Measurements from ENCODE around the gene ZC3HAV1.
A peak's percentile ranks its signal among the peaks of the same experiment; 100 is the strongest.
"Not testable (repeated sequence)": the region's sequence is repeated elsewhere in the genome, so short reads cannot be mapped to it uniquely, and the experiment has no call there.

ZC3HAV1 gene

DNA sequence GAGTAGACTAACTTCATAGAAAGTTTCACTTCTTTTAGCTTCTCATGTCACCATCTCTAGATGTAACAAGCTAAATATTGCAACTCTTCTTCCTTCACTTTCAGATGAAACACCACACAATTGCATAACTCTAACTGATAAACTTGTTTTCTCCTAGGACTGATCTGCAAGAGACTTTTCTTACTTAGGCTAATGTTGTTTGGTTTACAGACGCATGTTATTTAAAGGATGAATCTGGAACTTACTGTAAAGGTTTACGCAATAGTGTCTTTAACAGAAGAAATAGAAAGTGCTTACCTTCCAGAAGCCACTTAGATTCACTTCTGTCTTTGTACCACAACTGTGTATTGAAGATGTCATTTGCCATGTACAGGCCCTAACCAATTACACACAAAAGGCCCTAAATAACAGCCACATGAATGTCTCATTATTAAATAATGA is 22.1 kb upstream of the ZC3HAV1 start:
- in situ Hi-C loops (cut with MboI; ENCODE audit: low pct_unique_long_range_greater_than_20kb, low sequenced_read_pairs, unreplicated experiment), result no loop called here
- DNase-seq (ENCODE audit: low spot score), result peak; percentile 20
- TF ChIP-seq, protein P1, sequence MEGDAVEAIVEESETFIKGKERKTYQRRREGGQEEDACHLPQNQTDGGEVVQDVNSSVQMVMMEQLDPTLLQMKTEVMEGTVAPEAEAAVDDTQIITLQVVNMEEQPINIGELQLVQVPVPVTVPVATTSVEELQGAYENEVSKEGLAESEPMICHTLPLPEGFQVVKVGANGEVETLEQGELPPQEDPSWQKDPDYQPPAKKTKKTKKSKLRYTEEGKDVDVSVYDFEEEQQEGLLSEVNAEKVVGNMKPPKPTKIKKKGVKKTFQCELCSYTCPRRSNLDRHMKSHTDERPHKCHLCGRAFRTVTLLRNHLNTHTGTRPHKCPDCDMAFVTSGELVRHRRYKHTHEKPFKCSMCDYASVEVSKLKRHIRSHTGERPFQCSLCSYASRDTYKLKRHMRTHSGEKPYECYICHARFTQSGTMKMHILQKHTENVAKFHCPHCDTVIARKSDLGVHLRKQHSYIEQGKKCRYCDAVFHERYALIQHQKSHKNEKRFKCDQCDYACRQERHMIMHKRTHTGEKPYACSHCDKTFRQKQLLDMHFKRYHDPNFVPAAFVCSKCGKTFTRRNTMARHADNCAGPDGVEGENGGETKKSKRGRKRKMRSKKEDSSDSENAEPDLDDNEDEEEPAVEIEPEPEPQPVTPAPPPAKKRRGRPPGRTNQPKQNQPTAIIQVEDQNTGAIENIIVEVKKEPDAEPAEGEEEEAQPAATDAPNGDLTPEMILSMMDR (IDR thresholded peaks at IDR 0.05; ENCODE audit: extremely low read depth, insufficient read depth, missing control alignments), result no peak

DNA sequence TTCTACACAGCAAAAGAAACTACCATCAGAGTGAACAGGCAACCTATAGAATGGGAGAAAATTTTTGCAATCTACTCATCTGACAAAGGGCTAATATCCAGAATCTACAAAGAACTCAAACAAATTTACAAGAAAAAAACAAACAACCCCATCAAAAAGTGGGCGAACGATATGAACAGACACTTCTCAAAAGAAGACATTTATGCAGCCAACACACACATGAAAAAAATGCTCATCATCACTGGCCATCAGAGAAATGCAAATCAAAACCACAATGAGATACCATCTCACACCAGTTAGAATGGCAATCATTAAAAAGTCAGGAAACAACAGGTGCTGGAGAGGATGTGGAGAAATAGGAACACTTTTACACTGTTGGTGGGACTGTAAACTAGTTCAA is 20.3 kb upstream of the ZC3HAV1 start:
- DNase-seq (ENCODE audit: low spot score); in situ Hi-C loops (cut with MboI; ENCODE audit: low pct_unique_long_range_greater_than_20kb, low sequenced_read_pairs, unreplicated experiment): not testable (repeated sequence)

DNA sequence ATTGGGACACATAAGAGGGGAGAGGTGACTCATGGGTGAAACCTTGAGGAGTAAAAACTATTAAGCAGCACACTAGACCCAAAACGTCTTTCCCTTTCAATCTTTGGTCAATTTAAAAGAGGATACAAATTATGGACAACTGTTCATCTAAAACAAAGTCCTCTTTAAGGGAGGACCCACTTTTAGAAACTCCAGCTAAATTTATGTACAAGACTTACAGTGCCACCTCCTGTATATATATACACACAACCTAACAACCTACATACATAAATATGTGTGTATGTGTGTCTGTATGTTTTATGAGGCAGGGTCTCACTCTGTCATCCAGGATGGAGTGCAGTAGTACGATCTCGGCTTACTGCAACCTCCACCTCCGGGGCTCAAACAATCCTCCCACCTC is 18.1 kb upstream of the ZC3HAV1 start:
- in situ Hi-C loops (cut with MboI; ENCODE audit: low pct_unique_long_range_greater_than_20kb, low sequenced_read_pairs, unreplicated experiment), result no loop called here
- TF ChIP-seq, protein P1 (IDR thresholded peaks at IDR 0.05; ENCODE audit: extremely low read depth, insufficient read depth, missing control alignments), result no peak
- DNase-seq (ENCODE audit: low spot score), result no peak

- in situ Hi-C loops (cut with MboI; ENCODE audit: low pct_unique_long_range_greater_than_20kb, low sequenced_read_pairs, unreplicated experiment), result no loop called here
- no peak for DNase-seq (ENCODE audit: low spot score)
- TF ChIP-seq, protein P1 (IDR thresholded peaks at IDR 0.05; ENCODE audit: extremely low read depth, insufficient read depth, missing control alignments), result no peak
Observed at GRCh38 chr7:139125657-139126056, 16.1 kb upstream of the ZC3HAV1 start.

- DNase-seq (ENCODE audit: low spot score); in situ Hi-C loops (cut with MboI; ENCODE audit: low pct_unique_long_range_greater_than_20kb, low sequenced_read_pairs, unreplicated experiment): not testable (repeated sequence)
Observed at GRCh38 chr7:139124995-139125394, 15.5 kb upstream of the ZC3HAV1 start.

GRCh38 chr7:139124084-139124914 is 14.8 kb upstream of the ZC3HAV1 start:
- TF ChIP-seq, protein P1 (IDR thresholded peaks at IDR 0.05; ENCODE audit: extremely low read depth, insufficient read depth, missing control alignments), result no peak
- in situ Hi-C loops (cut with MboI; ENCODE audit: low pct_unique_long_range_greater_than_20kb, low sequenced_read_pairs, unreplicated experiment), result no loop called here
- DNase-seq (ENCODE audit: low spot score), result no peak

DNA sequence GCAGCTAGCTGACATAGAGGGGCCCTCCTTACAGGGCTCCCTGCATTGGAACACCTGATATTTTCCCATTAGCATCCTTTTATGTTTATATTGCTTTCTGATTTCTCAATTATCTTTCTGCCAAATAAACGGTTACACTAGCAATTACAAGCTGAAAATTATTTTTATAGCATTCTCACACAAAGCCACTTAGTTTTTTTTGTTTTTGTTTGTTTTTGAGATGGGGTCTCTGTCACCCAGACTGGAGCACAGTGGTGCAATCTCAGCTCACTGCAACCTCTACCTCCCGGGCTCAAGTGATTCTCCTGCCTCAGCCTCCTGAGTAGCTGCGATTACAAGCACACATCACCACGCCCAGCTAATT is 9.9 kb upstream of the ZC3HAV1 start:
- no peak for DNase-seq (ENCODE audit: low spot score)
- TF ChIP-seq, protein P1 (IDR thresholded peaks at IDR 0.05; ENCODE audit: extremely low read depth, insufficient read depth, missing control alignments), result no peak
- in situ Hi-C loops (cut with MboI; ENCODE audit: low pct_unique_long_range_greater_than_20kb, low sequenced_read_pairs, unreplicated experiment), result no loop called here

All from GM13977 (cell line).